ENCODE measurements around the gene SELPLG.

- TF ChIP-seq CTCF (IDR thresholded peaks at IDR 0.05) (no peak), POLR2A (IDR thresholded peaks at IDR 0.05) (no peak)
Measured at GRCh38 chr12:108607981-108608600, 25.6 kb downstream of the SELPLG start.

Data from testis (tissue), 2 donors.